Mammary epithelial cell (primary cell): Measurements from ENCODE around the gene SKAP2.

Source experiments
- CTCF ChIP-seq, 2 donors: IDR thresholded peaks in 1 of 2; conservative IDR thresholded peaks in 1 of 2; 2 replicates each; pipeline ENCODE4 v1.5.1; 2011 to 2012; ENCODE audit warnings: inconsistent platforms in 2 of 2, low read length in 2 of 2, mild to moderate bottlenecking in 2 of 2, control low read depth in 1 of 2, low read depth in 1 of 2; ENCODE audit not compliant: insufficient read depth in 1 of 2; ENCODE audit errors: extremely low read depth in 1 of 2
- EZH2 ChIP-seq: IDR thresholded peaks from 2 replicates; pipeline ENCODE4 v1.6.1; 2012; ENCODE audit warnings: low read length, inconsistent platforms, borderline replicate concordance

- TF ChIP-seq CTCF (conservative IDR thresholded peaks at IDR 0.05 in 1 of 2, IDR thresholded peaks at IDR 0.05 in 1 of 2; ENCODE audit: extremely low read depth in 1 of 2, insufficient read depth in 1 of 2, low read depth in 1 of 2, low read length in 2 of 2) (no peak), EZH2 (no peak)
Observed at GRCh38 chr7:26639111-26639510, 225.3 kb downstream of the SKAP2 start.
